Erythroblast (primary cell): ENCODE data around the gene ZCCHC2.

Experiments used
- GATA1 ChIP-seq: IDR thresholded peaks from 2 replicates; pipeline ENCODE4 v1.6.1; 2011; ENCODE audit warnings: low read depth, mild to moderate bottlenecking, control low read depth, low read length, moderate library complexity
- POLR2A ChIP-seq: IDR thresholded peaks from 2 replicates; pipeline ENCODE4 v1.6.1; 2011; ENCODE audit warnings: mild to moderate bottlenecking, low read length

DNA sequence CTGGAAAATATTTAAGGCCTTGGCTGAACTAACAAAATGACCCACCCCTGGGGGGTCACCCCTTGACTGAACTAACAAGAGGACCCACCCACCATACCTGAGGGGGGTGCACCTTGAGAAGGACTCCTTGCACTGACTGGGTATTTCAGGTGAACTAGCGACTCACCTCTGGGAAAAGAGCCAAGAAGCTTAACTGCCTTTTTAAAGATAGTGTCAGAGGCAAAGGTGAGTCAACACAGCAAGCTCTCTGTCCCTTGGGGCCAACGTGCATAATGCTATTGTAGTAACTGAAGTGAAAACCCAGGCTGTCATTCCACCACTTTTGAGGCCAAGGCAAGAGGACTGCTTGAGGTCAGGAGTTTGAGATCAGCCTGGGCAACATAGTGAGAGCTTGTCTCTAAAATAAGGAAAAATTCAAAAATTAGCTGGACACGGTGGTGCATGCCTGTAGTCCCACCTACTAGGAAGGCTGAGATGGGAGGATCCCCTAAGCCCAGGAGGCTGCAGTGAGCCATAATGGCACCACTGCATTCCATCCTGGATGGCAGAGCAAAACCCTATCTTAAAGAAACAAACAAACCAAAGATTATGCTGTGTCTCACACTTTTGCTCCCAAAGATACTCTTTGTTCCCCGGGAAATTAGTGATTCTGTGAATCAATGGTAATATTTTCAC is 36.4 kb upstream of the ZCCHC2 start:
- TF ChIP-seq POLR2A: no peak
- TF ChIP-seq GATA1: no peak
